AG09319 (cell line): ENCODE measurements around the gene CST11.

ENCODE experiments used
- DNase-seq: peaks from one replicate; pipeline ENCODE4 v3.0.0-alpha.2; 2010; ENCODE audit warnings: low read depth; ENCODE audit errors: extremely low read depth
- CTCF ChIP-seq: IDR thresholded peaks from 2 replicates; pipeline ENCODE4 v1.5.1; 2011; ENCODE audit warnings: low read depth, mild to moderate bottlenecking, inconsistent platforms, low read length, moderate library complexity

The CST11 gene

GRCh38 chr20:23461180-23461579 lies 8.5 kb upstream of the CST11 start:
- no peak for TF ChIP-seq CTCF
- no peak for DNase-seq

GRCh38 chr20:23459461-23460150 lies 6.9 kb upstream of the CST11 start:
- DNase-seq, result no peak
- TF ChIP-seq CTCF, result no peak

GRCh38 chr20:23456873-23457272 lies 4.2 kb upstream of the CST11 start:
- DNase-seq, result no peak

GRCh38 chr20:23456409-23456808 lies 3.7 kb upstream of the CST11 start:
- TF ChIP-seq CTCF, result no peak
- no peak for DNase-seq

More at GRCh38 chr20:23456873-23457272, 4.2 kb upstream of the CST11 start:
- TF ChIP-seq CTCF, result no peak

- TF ChIP-seq CTCF, result no peak
- no peak for DNase-seq
Measured at GRCh38 chr20:23455639-23456038, 3.0 kb upstream of the CST11 start.

- DNase-seq, result no peak
- TF ChIP-seq CTCF, result no peak
Measured at GRCh38 chr20:23454816-23455215, 2.1 kb upstream of the CST11 start.

- DNase-seq, result no peak
- TF ChIP-seq CTCF, result no peak
Measured at GRCh38 chr20:23453549-23454543, 1.2 kb upstream of the CST11 start.
